ENCODE measurements around the gene ERI2.

DNA sequence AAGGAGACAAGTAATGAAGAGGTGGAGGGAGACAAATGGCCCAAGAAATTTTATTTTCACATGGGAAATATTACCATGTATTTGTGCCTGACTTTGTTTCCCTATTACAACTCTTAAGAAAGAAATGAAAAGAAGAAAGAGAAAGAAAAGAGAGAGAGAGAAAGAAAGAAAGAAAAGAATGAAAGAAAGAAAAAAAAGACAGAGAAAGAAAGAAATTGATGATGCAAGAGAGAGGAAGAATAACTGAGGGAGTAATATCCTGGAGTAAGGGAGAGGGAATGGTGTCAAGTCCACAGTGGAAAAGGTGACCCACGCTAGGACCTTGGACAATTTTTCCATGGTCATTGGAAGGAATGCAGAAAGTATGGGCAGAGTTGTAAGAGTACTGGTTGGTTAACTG lies 52.5 kb downstream of the ERI2 start:
- TF ChIP-seq MYBL2 (CRISPR knock-in tag; IDR thresholded peaks at IDR 0.05) (no peak), ZNF138 (CRISPR knock-in tag; conservative IDR thresholded peaks at IDR 0.05) (no peak)
- TF ChIP-seq, protein P1, sequence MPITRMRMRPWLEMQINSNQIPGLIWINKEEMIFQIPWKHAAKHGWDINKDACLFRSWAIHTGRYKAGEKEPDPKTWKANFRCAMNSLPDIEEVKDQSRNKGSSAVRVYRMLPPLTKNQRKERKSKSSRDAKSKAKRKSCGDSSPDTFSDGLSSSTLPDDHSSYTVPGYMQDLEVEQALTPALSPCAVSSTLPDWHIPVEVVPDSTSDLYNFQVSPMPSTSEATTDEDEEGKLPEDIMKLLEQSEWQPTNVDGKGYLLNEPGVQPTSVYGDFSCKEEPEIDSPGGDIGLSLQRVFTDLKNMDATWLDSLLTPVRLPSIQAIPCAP (CRISPR knock-in tag; IDR thresholded peaks at IDR 0.05): no peak

Measured in WTC11 (cell line).